B cell (primary cell): ENCODE results near the gene UPK3B. TPM values are rescaled to one million over a fixed set of nuclear protein-coding genes. Genes with fewer than 3 reads are reported as not detected.
"Not testable (repeated sequence)": the region's sequence is repeated elsewhere in the genome, so short reads cannot be mapped to it uniquely, and the experiment has no call there.

Experiments
- ATAC-seq: fragments of 200-7000 bp; cut with Tn5 transposase; one replicate; pipeline ENCODE4 v1.10.0; 2021; ENCODE audit warnings: low read depth, mild to moderate bottlenecking, moderate number of reproducible peaks, moderate library complexity
- CTCF ChIA-PET: fragments of 350-600 bp; sonication (Branson Sonifier 250); formaldehyde crosslinking; loops from one replicate; lab custom pipeline; 2021; ENCODE audit warnings: antibody characterized with exemption, inconsistent platforms; lab: Charles Lee
- POLR2A ChIA-PET: fragments of 350-600 bp; sonication (Branson Sonifier 250); formaldehyde crosslinking; loops from one replicate; lab custom pipeline; 2021; ENCODE audit warnings: antibody characterized with exemption; lab: Charles Lee
- DNase-seq: peaks from one replicate; pipeline ENCODE4 v3.0.0; 2013
- H2AFZ ChIP-seq: 2 replicates; pipeline ENCODE4 v1.6.1; 2012; ENCODE audit warnings: mild to moderate bottlenecking, low read depth, low read length; ENCODE audit not compliant: insufficient read depth, poor library complexity, severe bottlenecking
- H3K27ac ChIP-seq, 2 donors: 1 replicate in 1 of 2; 2 replicates in 1 of 2; pipeline ENCODE4 v1.5.1; 2012 to 2013; ENCODE audit warnings: low read length in 2 of 2, mild to moderate bottlenecking in 2 of 2, moderate library complexity in 1 of 2
- H3K27me3 ChIP-seq, 4 experiments: fragments of 200-600 bp in 1 of 4; sonication (generic) in 1 of 4; replicated peaks in 1 of 4; 1 replicate in 2 of 4; 2 replicates in 2 of 4; pipeline versions ENCODE4 v1.6.1 to v1.7.0; 2013 to 2016; ENCODE audit warnings: low read length in 3 of 4, mild to moderate bottlenecking in 2 of 4, mixed read lengths in 1 of 4, moderate library complexity in 1 of 4; ENCODE audit not compliant: insufficient read depth in 4 of 4, control insufficient read depth in 3 of 4; ENCODE audit errors: control extremely low read depth in 1 of 4
- H3K36me3 ChIP-seq, 2 experiments: replicated peaks in 1 of 2; 1 replicate in 1 of 2; 2 replicates in 1 of 2; pipeline versions ENCODE4 v1.6.1 to v1.7.1; 2013; ENCODE audit warnings: low read length in 1 of 2; ENCODE audit not compliant: insufficient read depth in 2 of 2, control insufficient read depth in 1 of 2; ENCODE audit errors: control extremely low read depth in 1 of 2, extremely low read depth in 1 of 2
- H3K4me1 ChIP-seq, 2 donors: fragments of 200-600 bp in 1 of 2; sonication (generic) in 1 of 2; 1 replicate in 1 of 2; 2 replicates in 1 of 2; pipeline versions ENCODE4 v1.5.1 to v1.6.1; 2013 to 2017; ENCODE audit warnings: low read length in 2 of 2; ENCODE audit not compliant: control insufficient read depth in 2 of 2, insufficient read depth in 2 of 2
- H3K4me2 ChIP-seq: replicated peaks from 2 replicates; pipeline ENCODE3; 2012; ENCODE audit warnings: mild to moderate bottlenecking, low read depth, low read length; ENCODE audit not compliant: poor library complexity, severe bottlenecking
- H3K4me3 ChIP-seq, 5 experiments: fragments of 200-600 bp in 1 of 5; sonication (generic) in 1 of 5; 1 replicate in 3 of 5; 2 replicates in 2 of 5; pipeline versions ENCODE4 v1.5.1 to v1.7.0; 2011 to 2016; ENCODE audit warnings: low read length in 4 of 5, mild to moderate bottlenecking in 4 of 5, low read depth in 2 of 5, control low read depth in 1 of 5, moderate library complexity in 1 of 5; ENCODE audit not compliant: insufficient read depth in 1 of 5; ENCODE audit errors: control extremely low read depth in 1 of 5, extremely low read depth in 1 of 5
- H3K79me2 ChIP-seq: fragments of 200-600 bp; sonication (generic); one replicate; pipeline ENCODE4 v1.6.0; 2016; ENCODE audit warnings: low read length; ENCODE audit not compliant: control insufficient read depth, insufficient read depth
- H3K9ac ChIP-seq: fragments of 200-600 bp; sonication (generic); 2 replicates; pipeline ENCODE4 v1.6.1; 2017; ENCODE audit warnings: mild to moderate bottlenecking, low read length, moderate library complexity
- H3K9me3 ChIP-seq, 3 donors: one replicate each; pipeline versions ENCODE4 v1.6.1 to v1.7.1; 2013; ENCODE audit warnings: low read length in 2 of 3; ENCODE audit not compliant: control insufficient read depth in 2 of 3, insufficient read depth in 1 of 3; ENCODE audit errors: control extremely low read depth in 1 of 3
- H4K20me1 ChIP-seq: 2 replicates; pipeline ENCODE4 v1.6.0; 2012; ENCODE audit warnings: mild to moderate bottlenecking, low read length; ENCODE audit not compliant: insufficient read depth, control insufficient read depth, poor library complexity, severe bottlenecking
- H3K27ac Mint-ChIP-seq: one replicate; pipeline ENCODE4 v1.8.0; 2021; ENCODE audit warnings: mixed read lengths
- H3K27me3 Mint-ChIP-seq: one replicate; pipeline ENCODE4 v1.8.0; 2021; ENCODE audit warnings: mixed read lengths
- H3K4me1 Mint-ChIP-seq: one replicate; pipeline ENCODE4 v1.8.0; 2021; ENCODE audit warnings: mixed read lengths
- H3K4me3 Mint-ChIP-seq: one replicate; pipeline ENCODE4 v1.8.0; 2021; ENCODE audit warnings: mixed read lengths
- H3K9me3 Mint-ChIP-seq: one replicate; pipeline ENCODE4 v1.8.0; 2022; ENCODE audit warnings: mixed read lengths; ENCODE audit not compliant: insufficient read depth
- WGBS: methylation state at CpG from one replicate; pipeline ENCODE4 v1.1.5; 2013; ENCODE audit warnings: missing lambda C conversion rate; ENCODE audit not compliant: insufficient coverage; 5-methylcytosine and 5-hydroxymethylcytosine counted together
- intact Hi-C: fragments of 100-400 bp; cut with micrococcal nuclease; formaldehyde crosslinking; loops from one replicate; pipeline ENCODE4 v1.10.0; 2022
- polyA plus RNA-seq: library from polyadenylated mRNA; depleted of rRNA; stranded (reverse); fragments of >200 nt; gene quantifications from 2 replicates; pipeline ENCODE4 v1.2.3, GENCODE V29; 2012
- total RNA-seq, 2 donors: library from RNA; stranded (reverse); fragments of 120-200 nt in 1 of 2; gene quantifications; 1 replicate in 1 of 2; 2 replicates in 1 of 2; pipeline versions ENCODE4 v1.2.3 to v1.2.4, GENCODE V29; 2013 to 2022

Gene UPK3B
- total and polyA plus RNA-seq, 2 donors (not counting 1 experiment from before 2014, with no cell fraction given), result 2.8 to 4.9 TPM

DNA sequence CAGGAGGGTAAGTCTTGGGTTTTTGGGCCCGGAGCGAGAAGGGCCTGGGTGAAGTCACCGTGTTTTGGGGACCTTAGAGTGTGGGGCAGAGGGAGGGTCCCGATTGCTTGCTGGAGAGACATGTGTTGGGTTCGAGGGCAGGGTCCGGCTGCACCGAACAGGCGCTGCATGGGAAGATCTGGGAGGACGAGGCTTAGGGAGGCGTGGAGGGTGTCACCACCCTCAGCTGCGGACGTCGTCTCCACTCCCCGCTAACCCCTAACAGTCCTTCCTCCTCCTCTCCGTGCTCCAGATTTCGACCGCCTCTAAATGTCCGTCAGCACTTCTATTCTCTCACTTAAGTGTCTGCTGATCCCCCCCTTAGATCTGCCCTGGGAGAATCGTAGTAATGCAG, 39.5 kb downstream of the UPK3B start:
- H3K27me3 ChIP-seq, H3K4me1 ChIP-seq, POLR2A ChIA-PET, H3K36me3 ChIP-seq, CTCF ChIA-PET, H4K20me1 ChIP-seq, H3K9me3 Mint-ChIP-seq, H3K27me3 Mint-ChIP-seq, ATAC-seq, H3K9me3 ChIP-seq, DNase-seq: not testable (repeated sequence)
- 0% methylated on average over 3 of the region's 19 CpGs for WGBS
- peak overlapping the region; percentile 85 for H2AFZ ChIP-seq
- Mint-ChIP-seq H3K4me1 (peaks cover 25% of the 10 kb centered on the region), H3K27ac (peak overlapping the region; percentile 93), H3K4me3 (peak overlapping the region; percentile 95)
- intact Hi-C loops, result loop anchor here (10.0 kb wide), 1 partner anchor 575 kb away; the partner anchor contains the start of gene CCDC146
- peak overlapping the region; percentile 57 for H3K4me2 ChIP-seq
- H3K27ac ChIP-seq, result peak overlapping the region; percentile 38 to 81
- peak overlapping the region; percentile 82 for H3K9ac ChIP-seq
- H3K4me3 ChIP-seq, result peak overlapping the region in 4 of 5 experiments; percentile 61 to 88 (median 72)
- peaks cover 17% of the 10 kb centered on the region for H3K79me2 ChIP-seq

DNA sequence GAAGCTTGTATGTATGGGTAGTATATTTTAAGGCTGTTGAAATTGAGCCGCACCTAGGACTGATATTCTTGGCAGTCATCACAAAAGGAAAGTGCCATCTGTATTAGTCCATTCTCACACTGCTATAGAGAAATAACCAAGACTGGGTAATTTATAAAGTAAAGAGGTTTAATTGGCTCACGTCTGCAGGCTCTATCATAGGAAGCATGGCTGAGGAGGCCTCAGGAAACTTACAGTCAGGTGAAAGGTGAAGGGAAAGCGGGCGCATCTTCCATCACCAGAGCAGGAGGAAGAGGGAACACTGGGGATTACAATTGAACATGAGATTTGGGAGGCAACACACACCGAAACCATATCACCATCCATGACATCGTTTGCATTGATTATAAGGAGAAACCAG, 41.6 kb downstream of the UPK3B start:
- H3K27ac Mint-ChIP-seq, H3K4me3 Mint-ChIP-seq, H3K4me1 ChIP-seq, POLR2A ChIA-PET, H2AFZ ChIP-seq, H3K9ac ChIP-seq, H3K27me3 Mint-ChIP-seq, H3K36me3 ChIP-seq, H4K20me1 ChIP-seq, ATAC-seq, H3K4me3 ChIP-seq, H3K27ac ChIP-seq, DNase-seq, H3K27me3 ChIP-seq, H3K9me3 Mint-ChIP-seq, intact Hi-C loops, H3K9me3 ChIP-seq, CTCF ChIA-PET, H3K4me2 ChIP-seq: not testable (repeated sequence)
- WGBS, result no CpG with 5 or more reads among the region's 6 CpGs
- peaks cover 18% of the 10 kb centered on the region for H3K79me2 ChIP-seq
- peaks cover 29% of the 10 kb centered on the region for H3K4me1 Mint-ChIP-seq

- H3K4me1 ChIP-seq, H3K9me3 ChIP-seq, H3K27ac ChIP-seq, H3K9me3 Mint-ChIP-seq, H3K4me3 ChIP-seq, H3K4me3 Mint-ChIP-seq, H3K4me2 ChIP-seq, POLR2A ChIA-PET, H4K20me1 ChIP-seq, H3K27me3 Mint-ChIP-seq, H3K9ac ChIP-seq, CTCF ChIA-PET, H3K27ac Mint-ChIP-seq, ATAC-seq, H3K27me3 ChIP-seq, intact Hi-C loops, DNase-seq, H3K36me3 ChIP-seq, H2AFZ ChIP-seq: not testable (repeated sequence)
- peaks cover 20% of the 10 kb centered on the region for H3K4me1 Mint-ChIP-seq
- peaks cover 11% of the 10 kb centered on the region for H3K79me2 ChIP-seq
- no CpG with 5 or more reads among the region's 6 CpGs for WGBS
Measured at GRCh38 chr7:76559685-76560084, 49.3 kb downstream of the UPK3B start.

GRCh38 chr7:76560157-76560556, 49.8 kb downstream of the UPK3B start:
- WGBS, result no CpG with 5 or more reads among the region's 4 CpGs
- H3K4me1 ChIP-seq, H3K9me3 ChIP-seq, H3K79me2 ChIP-seq, H3K27ac Mint-ChIP-seq, H4K20me1 ChIP-seq, H3K4me2 ChIP-seq, H3K27ac ChIP-seq, H3K9me3 Mint-ChIP-seq, intact Hi-C loops, H3K4me3 Mint-ChIP-seq, DNase-seq, H3K4me3 ChIP-seq, H3K36me3 ChIP-seq, H3K9ac ChIP-seq, CTCF ChIA-PET, POLR2A ChIA-PET, H2AFZ ChIP-seq, ATAC-seq, H3K27me3 ChIP-seq, H3K27me3 Mint-ChIP-seq: not testable (repeated sequence)
- peaks cover 17% of the 10 kb centered on the region for H3K4me1 Mint-ChIP-seq
